Upper lobe of left lung (tissue), 6 donors: ENCODE results near the gene HOXC5. TPM values are rescaled to one million over a fixed set of nuclear protein-coding genes. Genes with fewer than 3 reads are reported as not detected.

Source experiments
- ATAC-seq, 2 donors: fragments of 200-7000 bp; cut with Tn5 transposase; one replicate each; pipeline ENCODE4 v1.9.1; 2022; ENCODE audit warnings: mild to moderate bottlenecking in 2 of 2, moderate library complexity in 2 of 2; ENCODE audit not compliant: low FRiP score in 2 of 2
- DNase-seq, 2 donors: peaks; one replicate each; pipeline ENCODE4 v3.0.0-alpha.2; 2019 to 2020
- H3K27ac ChIP-seq, 4 donors: fragments of 200-600 bp; sonication (generic); one replicate each; pipeline ENCODE4 v1.5.1; 2016 to 2019
- H3K27me3 ChIP-seq, 4 donors: fragments of 200-600 bp; sonication (generic); one replicate each; pipeline ENCODE4 v1.5.1; 2017 to 2019
- H3K36me3 ChIP-seq, 4 donors: fragments of 200-600 bp; sonication (generic); one replicate each; pipeline ENCODE4 v1.5.1; 2016 to 2019
- H3K4me1 ChIP-seq, 4 donors: fragments of 200-600 bp; sonication (generic); one replicate each; pipeline ENCODE4 v1.5.1; 2018 to 2019
- H3K4me3 ChIP-seq, 4 donors: fragments of 200-600 bp; sonication (generic); one replicate each; pipeline ENCODE4 v1.5.1; 2017 to 2019; ENCODE audit warnings: mild to moderate bottlenecking in 2 of 4, moderate library complexity in 1 of 4
- H3K9me3 ChIP-seq, 4 donors: fragments of 200-600 bp; sonication (generic); one replicate each; pipeline ENCODE4 v1.5.1; 2018 to 2019
- CTCF ChIP-seq, 6 experiments: fragments of 450-650 bp in 4 of 6; fragments of 200-600 bp in 2 of 6; sonication (generic) in 2 of 6; IDR thresholded peaks; one replicate each; pipeline ENCODE4 v1.5.1; 2016 to 2019; ENCODE audit warnings: antibody characterized with exemption in 6 of 6
- EP300 ChIP-seq, 4 donors: sonication (generic); formaldehyde crosslinking; IDR thresholded peaks; one replicate each; pipeline ENCODE4 v1.5.1; 2017; ENCODE audit warnings: antibody characterized with exemption in 4 of 4, control low read depth in 2 of 4
- POLR2A ChIP-seq, 4 donors: fragments of 450-650 bp; IDR thresholded peaks; one replicate each; pipeline ENCODE4 v1.5.1; 2016 to 2017; ENCODE audit warnings: antibody characterized with exemption in 4 of 4, mild to moderate bottlenecking in 2 of 4
- POLR2AphosphoS5 ChIP-seq, 2 donors: sonication (generic); formaldehyde crosslinking; IDR thresholded peaks; one replicate each; pipeline ENCODE4 v1.5.1; 2017; ENCODE audit warnings: antibody characterized with exemption in 2 of 2
- WGBS, 2 donors: methylation state at CpG; one replicate each; pipeline ENCODE4 v1.1.5; 2017 to 2018; 5-methylcytosine and 5-hydroxymethylcytosine counted together
- total RNA-seq, 6 donors: library from RNA; depleted of rRNA in 4 of 6; stranded (reverse); fragments of >200 nt in 4 of 6; gene quantifications; one replicate each; pipeline versions ENCODE4 v1.1.0 to v1.2.1, GENCODE V29; 2016 to 2021
- donor health status: DM: no; HTN: no; CAD: no; lungs with moderate emphysema.
- donor health status: DM: no; HTN: yes; CAD: no; lungs with severe emphysema.

HOXC5 gene
- total RNA-seq, 6 donors from 2014 or later = 0.11 to 0.22 (median 0.17) TPM; not detected in 3

GRCh38 chr12:54033980-54034784 lies 1.3 kb downstream of the HOXC5 start:
- Histone ChIP-seq H3K36me3 (no peaks in the 10 kb centered on the region), H3K27ac (no peak overlapping the region), H3K4me1 (peaks cover 12 to 35% (median 12%) of the 10 kb centered on the region in 4 donors), H3K27me3 (peaks cover 0 to 72% (median 37%) of the 10 kb centered on the region in 4 donors), H3K9me3 (peaks cover 0 to 10% (median 7%) of the 10 kb centered on the region in 4 donors), H3K4me3 (peak overlapping the region in 2 of 4 donors; percentile 28 to 31)
- TF ChIP-seq POLR2A (IDR thresholded peaks at IDR 0.05) (no peak), CTCF (IDR thresholded peaks at IDR 0.05) (no peak), EP300 (IDR thresholded peaks at IDR 0.05) (no peak), POLR2AphosphoS5 (IDR thresholded peaks at IDR 0.05) (no peak)
- WGBS, 2 donors = 18 to 24% methylated on average over 28 to 44 of the region's 57 CpGs
- DNase-seq (peak in 1 of 2 donors; percentile 86), ATAC-seq (peak in 1 of 2 donors; percentile 68)

DNA sequence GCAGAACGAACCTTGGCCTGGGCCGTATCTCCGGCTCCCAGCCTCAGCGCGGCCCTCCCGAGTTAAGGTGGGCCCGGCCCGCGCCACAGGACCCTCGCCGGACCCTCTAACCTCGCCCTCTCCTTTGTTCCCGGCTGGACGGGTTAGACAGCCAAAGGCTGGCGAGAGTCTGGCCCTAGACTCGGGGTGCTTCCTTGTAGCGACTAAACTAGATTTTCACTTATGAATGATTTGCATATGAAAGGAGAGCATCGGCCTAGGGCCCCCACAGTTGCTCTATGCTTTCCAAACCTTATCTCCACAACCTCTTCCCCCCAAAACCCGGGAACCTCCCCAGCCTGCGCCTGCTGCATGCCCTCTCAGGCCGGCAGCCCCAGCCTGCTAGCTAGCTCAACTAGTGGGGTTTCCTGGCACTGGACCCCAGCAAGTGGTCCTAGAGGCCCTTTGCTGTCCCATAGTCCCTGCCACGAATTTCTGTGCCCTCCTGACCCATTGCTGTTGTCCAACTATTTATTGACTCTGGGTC lies 2.0 kb downstream of the HOXC5 start:
- 51 to 52% methylated on average over 12 to 22 of the region's 22 CpGs for WGBS, 2 donors
- H3K36me3 ChIP-seq = no peaks in the 10 kb centered on the region
- H3K4me1 ChIP-seq = peaks cover 12 to 29% (median 12%) of the 10 kb centered on the region in 4 donors
- peaks cover 0 to 65% (median 35%) of the 10 kb centered on the region in 4 donors for H3K27me3 ChIP-seq
- no peak overlapping the region for H3K4me3 ChIP-seq
- no peak overlapping the region for H3K27ac ChIP-seq
- peaks cover 0 to 10% (median 7%) of the 10 kb centered on the region in 4 donors for H3K9me3 ChIP-seq
- ATAC-seq (no peak), DNase-seq (no peak)
- TF ChIP-seq CTCF (IDR thresholded peaks at IDR 0.05) (no peak), POLR2A (IDR thresholded peaks at IDR 0.05) (no peak), POLR2AphosphoS5 (IDR thresholded peaks at IDR 0.05) (no peak), EP300 (IDR thresholded peaks at IDR 0.05) (no peak)

GRCh38 chr12:54035568-54036264 lies 2.9 kb downstream of the HOXC5 start:
- Histone ChIP-seq H3K4me1 (peaks cover 12 to 28% (median 12%) of the 10 kb centered on the region in 4 donors), H3K4me3 (no peak overlapping the region), H3K36me3 (no peaks in the 10 kb centered on the region), H3K27me3 (peaks cover 0 to 58% (median 31%) of the 10 kb centered on the region in 4 donors), H3K27ac (no peak overlapping the region), H3K9me3 (peaks cover 0 to 10% (median 7%) of the 10 kb centered on the region in 4 donors)
- TF ChIP-seq CTCF (IDR thresholded peaks at IDR 0.05) (no peak), EP300 (IDR thresholded peaks at IDR 0.05) (no peak), POLR2AphosphoS5 (IDR thresholded peaks at IDR 0.05) (no peak), POLR2A (IDR thresholded peaks at IDR 0.05) (no peak)
- ATAC-seq (no peak), DNase-seq (peak in 1 of 2 donors; percentile 24)
- 76 to 78% methylated on average over 5 to 6 of the region's 6 CpGs for WGBS, 2 donors

GRCh38 chr12:54036620-54037359 lies 3.9 kb downstream of the HOXC5 start:
- DNase-seq (peak in 1 of 2 donors; percentile 36), ATAC-seq (no peak)
- TF ChIP-seq CTCF (IDR thresholded peaks at IDR 0.05) (no peak), POLR2AphosphoS5 (IDR thresholded peaks at IDR 0.05) (no peak), POLR2A (IDR thresholded peaks at IDR 0.05) (no peak), EP300 (IDR thresholded peaks at IDR 0.05) (no peak)
- no peak overlapping the region for H3K4me3 ChIP-seq
- H3K36me3 ChIP-seq = no peaks in the 10 kb centered on the region
- H3K27ac ChIP-seq = no peak overlapping the region
- H3K4me1 ChIP-seq = peaks cover 12 to 20% (median 12%) of the 10 kb centered on the region in 4 donors
- H3K27me3 ChIP-seq = peaks cover 0 to 47% (median 24%) of the 10 kb centered on the region in 4 donors
- peaks cover 0 to 10% (median 7%) of the 10 kb centered on the region in 4 donors for H3K9me3 ChIP-seq
- 50 to 71% methylated on average over 14 of the region's 14 CpGs for WGBS, 2 donors
